ENCODE results near the gene BATF.

Gene BATF

DNA sequence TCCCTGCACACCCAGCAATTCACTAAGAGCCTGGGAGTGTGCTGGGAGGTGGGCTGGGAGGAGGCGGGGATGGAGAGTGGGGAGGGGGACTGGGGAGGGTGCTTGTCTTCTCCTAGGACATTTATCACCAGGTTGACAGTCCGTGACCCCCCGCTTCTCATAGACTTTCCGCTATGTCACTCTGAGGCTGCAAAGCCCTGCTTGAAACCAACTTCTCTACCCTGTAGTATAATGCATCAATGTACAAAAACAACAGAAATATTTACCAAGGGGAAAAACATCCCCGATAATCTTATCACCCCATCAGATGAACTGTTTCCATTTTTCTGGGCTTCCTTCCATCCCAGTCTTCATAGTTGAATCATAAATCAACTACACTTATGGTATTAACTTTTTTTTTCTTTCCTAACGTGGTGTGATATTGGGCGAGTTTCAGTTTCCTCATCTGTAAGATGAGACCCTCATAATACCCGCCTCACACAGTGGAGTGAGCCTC, 28.6 kb upstream of the BATF start:
- TF ChIP-seq, protein P1, sequence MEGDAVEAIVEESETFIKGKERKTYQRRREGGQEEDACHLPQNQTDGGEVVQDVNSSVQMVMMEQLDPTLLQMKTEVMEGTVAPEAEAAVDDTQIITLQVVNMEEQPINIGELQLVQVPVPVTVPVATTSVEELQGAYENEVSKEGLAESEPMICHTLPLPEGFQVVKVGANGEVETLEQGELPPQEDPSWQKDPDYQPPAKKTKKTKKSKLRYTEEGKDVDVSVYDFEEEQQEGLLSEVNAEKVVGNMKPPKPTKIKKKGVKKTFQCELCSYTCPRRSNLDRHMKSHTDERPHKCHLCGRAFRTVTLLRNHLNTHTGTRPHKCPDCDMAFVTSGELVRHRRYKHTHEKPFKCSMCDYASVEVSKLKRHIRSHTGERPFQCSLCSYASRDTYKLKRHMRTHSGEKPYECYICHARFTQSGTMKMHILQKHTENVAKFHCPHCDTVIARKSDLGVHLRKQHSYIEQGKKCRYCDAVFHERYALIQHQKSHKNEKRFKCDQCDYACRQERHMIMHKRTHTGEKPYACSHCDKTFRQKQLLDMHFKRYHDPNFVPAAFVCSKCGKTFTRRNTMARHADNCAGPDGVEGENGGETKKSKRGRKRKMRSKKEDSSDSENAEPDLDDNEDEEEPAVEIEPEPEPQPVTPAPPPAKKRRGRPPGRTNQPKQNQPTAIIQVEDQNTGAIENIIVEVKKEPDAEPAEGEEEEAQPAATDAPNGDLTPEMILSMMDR (IDR thresholded peaks at IDR 0.05; ENCODE audit: low read depth, low read length) = no peak
- no peak overlapping the region for H3K4me3 ChIP-seq (replicated peaks in 1 of 2; ENCODE audit: low read depth in 2 of 2, low read length in 2 of 2)
- DNase-seq (ENCODE audit: low read depth in 2 of 2) = peak in 1 of 2 donors; percentile 6

DNA sequence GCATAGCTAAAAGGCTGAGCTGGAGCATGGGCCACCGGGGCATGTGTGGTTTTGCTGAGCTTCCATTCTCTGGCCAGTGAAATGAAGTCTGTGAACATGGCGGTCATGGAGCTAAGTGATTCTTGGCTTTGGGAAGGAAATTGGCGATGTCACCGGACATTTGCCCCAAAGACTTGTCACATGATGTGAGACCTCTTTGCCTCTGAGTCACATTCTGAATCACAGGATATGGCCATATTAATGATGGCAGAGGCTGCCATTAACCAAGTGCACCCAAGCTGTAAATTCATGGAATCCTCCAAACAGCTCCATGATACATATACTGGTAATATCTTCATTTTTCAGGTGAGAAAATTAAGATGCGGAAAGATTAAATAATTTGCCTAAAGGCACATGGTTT, 27.4 kb upstream of the BATF start:
- TF ChIP-seq, protein P1 (IDR thresholded peaks at IDR 0.05; ENCODE audit: low read depth, low read length) = no peak
- no peak overlapping the region for H3K4me3 ChIP-seq (replicated peaks in 1 of 2; ENCODE audit: low read depth in 2 of 2, low read length in 2 of 2)
- peak in 1 of 2 donors; percentile 39 for DNase-seq (ENCODE audit: low read depth in 2 of 2)

DNA sequence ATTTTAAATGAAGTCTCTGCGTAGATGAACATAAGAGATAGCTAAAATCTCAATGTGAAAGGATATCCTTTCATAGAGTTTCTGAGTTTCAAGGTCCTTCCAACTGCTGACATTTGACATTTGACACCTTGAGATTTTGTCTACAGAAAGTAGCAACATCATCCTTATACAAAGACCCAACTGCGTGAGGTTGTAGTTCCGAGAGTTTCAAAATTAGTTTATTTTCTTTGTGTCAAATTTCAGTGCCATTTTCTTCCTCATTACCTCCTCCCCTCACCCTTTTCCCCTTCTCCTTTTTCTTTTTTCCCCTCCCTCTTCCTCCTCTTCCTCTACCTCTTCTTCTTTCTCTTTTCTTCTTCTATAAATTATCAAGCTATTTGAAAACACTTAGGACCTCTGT, 26.9 kb upstream of the BATF start:
- TF ChIP-seq, protein P1 (IDR thresholded peaks at IDR 0.05; ENCODE audit: low read depth, low read length) = no peak
- no peak for DNase-seq (ENCODE audit: low read depth in 2 of 2)
- no peak overlapping the region for H3K4me3 ChIP-seq (replicated peaks in 1 of 2; ENCODE audit: low read depth in 2 of 2, low read length in 2 of 2)

DNA sequence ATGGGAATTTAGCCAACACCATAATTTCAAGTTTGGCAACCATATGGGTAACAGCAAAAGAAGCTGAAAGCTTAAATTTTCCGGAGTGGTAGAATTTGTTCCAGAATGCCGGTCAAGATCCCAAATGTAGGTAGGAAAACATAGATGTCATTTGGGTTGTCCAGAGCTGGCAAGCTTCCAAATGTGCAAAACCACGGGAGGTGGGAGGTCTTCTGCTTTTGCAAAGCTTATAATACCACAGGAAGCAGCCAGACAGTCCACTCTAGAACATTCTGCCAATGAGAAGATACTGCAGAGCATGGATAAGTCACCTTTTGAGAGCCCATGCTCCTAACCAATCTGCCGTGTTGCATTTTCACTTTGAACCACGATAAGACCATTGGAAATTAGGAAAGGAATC, 26.4 kb upstream of the BATF start:
- DNase-seq (ENCODE audit: low read depth in 2 of 2) = peak in 1 of 2 donors; percentile 7
- TF ChIP-seq, protein P1 (IDR thresholded peaks at IDR 0.05; ENCODE audit: low read depth, low read length) = no peak
- no peak overlapping the region for H3K4me3 ChIP-seq (replicated peaks in 1 of 2; ENCODE audit: low read depth in 2 of 2, low read length in 2 of 2)

DNA sequence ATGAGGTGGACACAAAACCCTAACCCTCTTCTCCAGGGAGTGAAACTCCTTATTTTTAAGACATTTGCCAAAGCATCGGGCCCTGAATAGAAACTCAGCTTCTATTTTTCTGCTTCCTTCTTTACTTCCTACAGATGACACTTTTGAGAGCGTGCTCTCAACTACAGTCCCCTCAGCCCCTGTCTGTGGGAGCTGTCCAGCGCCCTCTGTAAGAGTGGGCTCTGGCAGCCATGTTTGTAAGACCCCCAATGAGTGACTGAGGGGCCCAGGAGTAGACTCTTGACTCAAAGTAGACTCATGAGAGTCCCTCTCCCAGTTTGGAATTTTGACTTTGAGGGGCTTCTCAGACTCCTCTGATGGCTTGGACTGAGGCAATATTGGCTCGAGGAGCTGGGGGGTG, 25.5 kb upstream of the BATF start:
- no peak for DNase-seq (ENCODE audit: low read depth in 2 of 2)

DNA sequence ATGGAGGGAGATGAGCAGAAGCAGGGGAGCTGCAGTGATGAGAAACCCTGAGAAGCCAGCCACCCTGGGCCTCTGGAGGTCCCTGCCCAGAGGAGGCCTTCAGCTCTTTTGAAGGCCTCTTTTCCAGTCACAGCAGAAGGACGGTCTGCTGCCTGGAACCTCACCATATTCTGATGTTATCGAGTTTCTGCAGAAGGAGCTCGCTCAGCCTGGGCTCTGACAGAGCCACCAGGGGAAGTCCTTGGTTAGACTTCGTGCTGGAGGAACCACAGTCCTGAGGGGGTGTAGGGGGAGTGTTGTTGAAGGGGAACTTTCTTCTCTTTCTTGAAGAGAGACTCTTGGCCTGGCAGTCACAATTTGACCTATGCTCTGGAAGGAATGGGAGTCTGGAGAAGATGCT, 25.1 kb upstream of the BATF start:
- no peak overlapping the region for H3K4me3 ChIP-seq (replicated peaks in 1 of 2; ENCODE audit: low read depth in 2 of 2, low read length in 2 of 2)
- DNase-seq (ENCODE audit: low read depth in 2 of 2) = no peak
- TF ChIP-seq, protein P1 (IDR thresholded peaks at IDR 0.05; ENCODE audit: low read depth, low read length) = no peak

More for the DNA sequence above, 25.5 kb upstream of the BATF start:
- H3K4me3 ChIP-seq (replicated peaks in 1 of 2; ENCODE audit: low read depth in 2 of 2, low read length in 2 of 2) = no peak overlapping the region
- TF ChIP-seq, protein P1 (IDR thresholded peaks at IDR 0.05; ENCODE audit: low read depth, low read length) = no peak

DNA sequence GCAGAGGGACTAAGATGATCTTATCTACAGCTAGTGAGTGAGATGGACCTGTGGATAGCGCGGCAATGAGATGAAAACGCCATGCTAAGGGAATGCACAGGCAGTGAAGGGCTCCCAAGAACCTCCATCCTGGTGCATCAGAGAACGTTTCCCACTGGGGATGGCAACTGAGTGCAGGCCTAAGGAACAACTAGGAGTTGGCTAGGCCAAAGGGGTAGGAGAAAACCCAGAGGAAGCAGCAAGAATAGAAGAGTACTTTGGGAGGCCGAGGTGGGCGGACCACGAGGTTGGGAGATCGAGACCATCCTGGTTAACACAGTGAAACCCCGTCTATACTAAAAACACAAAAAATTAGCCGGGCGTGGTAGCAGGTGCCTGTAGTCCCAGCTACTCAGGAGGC, 24.6 kb upstream of the BATF start:
- no peak overlapping the region for H3K4me3 ChIP-seq (replicated peaks in 1 of 2; ENCODE audit: low read depth in 2 of 2, low read length in 2 of 2)
- DNase-seq (ENCODE audit: low read depth in 2 of 2) = no peak
- TF ChIP-seq, protein P1 (IDR thresholded peaks at IDR 0.05; ENCODE audit: low read depth, low read length) = no peak
